Body of pancreas (tissue), 4 donors: ENCODE data around the gene UQCRFS1. TPM values are rescaled to one million over a fixed set of nuclear protein-coding genes. Genes with fewer than 3 reads are reported as not detected.
A peak's percentile ranks its signal among the peaks of the same experiment; 100 is the strongest.
"Not testable (repeated sequence)": the region's sequence is repeated elsewhere in the genome, so short reads cannot be mapped to it uniquely, and the experiment has no call there.

ENCODE experiments used
- ATAC-seq: fragments of 150-250 bp; one replicate; pipeline ENCODE4 v1.9.1; 2016
- DNase-seq, 4 donors: peaks; one replicate each; pipeline ENCODE4 v3.0.0-alpha.2; 2019
- H3K27ac ChIP-seq, 4 donors: fragments of 200-600 bp; sonication (generic); 1 replicate in 3 of 4; 2 replicates in 1 of 4; pipeline versions ENCODE4 v1.5.1 to v1.6.1; 2016 to 2019; ENCODE audit warnings: mild to moderate bottlenecking in 1 of 4, mixed read lengths in 1 of 4, moderate library complexity in 1 of 4
- H3K27me3 ChIP-seq, 2 donors: fragments of 200-600 bp; sonication (generic); one replicate each; pipeline ENCODE4 v1.6.0; 2016; ENCODE audit warnings: mild to moderate bottlenecking in 1 of 2
- H3K36me3 ChIP-seq, 2 donors: fragments of 200-600 bp; sonication (generic); replicated peaks in 1 of 2; 2 replicates each; pipeline ENCODE4 v1.5.1; 2016; ENCODE audit warnings: low read depth in 2 of 2; ENCODE audit not compliant: insufficient read depth in 1 of 2
- H3K4me1 ChIP-seq: fragments of 200-600 bp; sonication (generic); one replicate; pipeline ENCODE4 v1.6.0; 2016
- H3K4me3 ChIP-seq, 2 donors: fragments of 200-600 bp; sonication (generic); 1 replicate in 1 of 2; 2 replicates in 1 of 2; pipeline ENCODE4 v1.5.1; 2016 to 2019
- H3K9me3 ChIP-seq, 3 donors: fragments of 200-600 bp; sonication (generic); 1 replicate in 2 of 3; 2 replicates in 1 of 3; pipeline ENCODE4 v1.5.1; 2016
- POLR2A ChIP-seq, 3 donors: fragments of 450-650 bp; IDR thresholded peaks; one replicate each; pipeline ENCODE4 v1.6.1; 2016; ENCODE audit warnings: antibody characterized with exemption in 3 of 3, mild to moderate bottlenecking in 2 of 3
- WGBS, 2 donors: methylation state at CpG; one replicate each; pipeline ENCODE4 v1.1.5; 2017; 5-methylcytosine and 5-hydroxymethylcytosine counted together
- intact Hi-C: fragments of 100-400 bp; cut with DNase I; formaldehyde crosslinking; loops from one replicate; pipeline ENCODE4 v1.15.1; 2023
- total RNA-seq, 2 donors: library from RNA; depleted of rRNA; stranded (reverse); fragments of >200 nt; gene quantifications; one replicate each; pipeline ENCODE4 v1.1.0, GENCODE V29; 2016
- TF ChIP-seq, protein P1 (sequence below), 7 experiments: fragments of 450-650 bp in 4 of 7; fragments of 200-600 bp in 3 of 7; sonication (generic) in 3 of 7; IDR thresholded peaks; one replicate each; pipeline ENCODE4 v1.5.1; 2016 to 2019; ENCODE audit warnings: antibody characterized with exemption in 7 of 7

The UQCRFS1 gene
- total RNA-seq, 2 donors from 2014 or later: 12.5 to 15.3 TPM

DNA sequence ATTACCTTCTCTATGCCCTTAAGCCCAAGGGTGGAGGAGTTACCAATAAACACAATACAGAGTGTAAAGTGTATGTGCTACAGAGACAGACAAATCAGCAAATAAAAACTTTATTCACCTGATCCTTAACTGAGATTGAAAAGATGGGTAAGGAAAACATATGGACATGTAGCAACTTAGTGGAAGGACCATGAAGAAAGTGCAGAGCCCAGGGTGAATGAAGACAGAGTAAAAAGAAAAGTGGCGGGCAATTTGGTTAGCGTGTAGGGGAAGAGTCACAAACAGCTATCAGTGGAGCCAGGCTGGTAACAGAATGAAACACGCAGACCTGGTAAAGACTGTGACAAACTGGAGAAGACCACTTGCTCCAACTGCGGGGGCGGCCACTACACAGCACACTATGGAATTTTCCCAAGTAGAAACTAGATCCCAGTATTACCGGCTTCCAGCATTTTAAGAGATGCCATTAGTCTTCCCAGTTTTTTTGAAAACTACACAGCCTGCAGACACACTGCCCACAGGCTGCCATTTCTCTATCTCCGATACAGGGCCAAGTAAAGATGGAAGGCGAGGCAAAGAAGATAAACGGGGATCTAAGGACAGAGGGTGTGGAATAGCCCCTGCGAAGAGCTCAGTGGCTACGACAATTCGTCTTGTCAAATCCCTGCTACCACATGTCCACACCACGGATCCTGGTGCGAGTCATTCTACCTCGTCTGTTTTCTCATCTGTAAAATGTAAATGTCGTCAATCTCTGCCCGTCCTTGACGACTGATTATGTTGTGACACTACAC lies 1.2 kb downstream of the UQCRFS1 start:
- no peak for TF ChIP-seq POLR2A (IDR thresholded peaks at IDR 0.05)
- TF ChIP-seq, protein P1, sequence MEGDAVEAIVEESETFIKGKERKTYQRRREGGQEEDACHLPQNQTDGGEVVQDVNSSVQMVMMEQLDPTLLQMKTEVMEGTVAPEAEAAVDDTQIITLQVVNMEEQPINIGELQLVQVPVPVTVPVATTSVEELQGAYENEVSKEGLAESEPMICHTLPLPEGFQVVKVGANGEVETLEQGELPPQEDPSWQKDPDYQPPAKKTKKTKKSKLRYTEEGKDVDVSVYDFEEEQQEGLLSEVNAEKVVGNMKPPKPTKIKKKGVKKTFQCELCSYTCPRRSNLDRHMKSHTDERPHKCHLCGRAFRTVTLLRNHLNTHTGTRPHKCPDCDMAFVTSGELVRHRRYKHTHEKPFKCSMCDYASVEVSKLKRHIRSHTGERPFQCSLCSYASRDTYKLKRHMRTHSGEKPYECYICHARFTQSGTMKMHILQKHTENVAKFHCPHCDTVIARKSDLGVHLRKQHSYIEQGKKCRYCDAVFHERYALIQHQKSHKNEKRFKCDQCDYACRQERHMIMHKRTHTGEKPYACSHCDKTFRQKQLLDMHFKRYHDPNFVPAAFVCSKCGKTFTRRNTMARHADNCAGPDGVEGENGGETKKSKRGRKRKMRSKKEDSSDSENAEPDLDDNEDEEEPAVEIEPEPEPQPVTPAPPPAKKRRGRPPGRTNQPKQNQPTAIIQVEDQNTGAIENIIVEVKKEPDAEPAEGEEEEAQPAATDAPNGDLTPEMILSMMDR (IDR thresholded peaks at IDR 0.05): no peak
- Histone ChIP-seq H3K27ac (peak overlapping the region in 3 of 4 donors; percentile 84 to 93 (median 92)), H3K4me3 (peak overlapping the region; percentile 43 to 44), H3K36me3 (peaks cover 0 to 2% of the 10 kb centered on the region in 2 donors), H3K4me1 (peaks cover 28% of the 10 kb centered on the region), H3K27me3 (no peaks in the 10 kb centered on the region), H3K9me3 (no peaks in the 10 kb centered on the region)
- ATAC-seq: no peak
- 15 to 19% methylated on average over 18 of the region's 18 CpGs for WGBS, 2 donors
- DNase-seq: no peak
- intact Hi-C loops: loop anchor here (10.0 kb wide), 1 partner anchor 453 kb away; the partner anchor contains the start of gene PLEKHF1

DNA sequence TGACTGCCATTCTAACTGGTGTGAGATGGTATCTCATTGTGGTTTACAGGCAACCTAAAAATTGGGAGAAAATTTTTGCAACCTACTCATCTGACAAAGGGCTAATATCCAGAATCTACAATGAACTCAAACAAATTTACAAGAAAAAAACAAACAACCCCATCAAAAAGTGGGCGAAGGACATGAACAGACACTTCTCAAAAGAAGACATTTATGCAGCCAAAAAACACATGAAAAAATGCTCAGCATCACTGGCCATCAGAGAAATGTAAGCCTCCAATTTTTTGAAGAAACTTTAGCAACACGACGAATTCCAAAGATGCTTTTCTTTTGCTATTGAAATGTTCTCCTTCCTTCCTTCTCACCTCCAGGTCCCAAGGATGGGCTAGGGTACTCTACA lies 1.9 kb downstream of the UQCRFS1 start:
- intact Hi-C loops: loop anchor here (10.0 kb wide), 1 partner anchor 454 kb away; the partner anchor contains the start of gene PLEKHF1
- H3K9me3 ChIP-seq, H3K27me3 ChIP-seq, H3K27ac ChIP-seq, H3K36me3 ChIP-seq, DNase-seq, H3K4me3 ChIP-seq, ATAC-seq: not testable (repeated sequence)
- WGBS, 2 donors: 96 to 100% methylated on average over 3 of the region's 3 CpGs
- H3K4me1 ChIP-seq: peaks cover 28% of the 10 kb centered on the region

DNA sequence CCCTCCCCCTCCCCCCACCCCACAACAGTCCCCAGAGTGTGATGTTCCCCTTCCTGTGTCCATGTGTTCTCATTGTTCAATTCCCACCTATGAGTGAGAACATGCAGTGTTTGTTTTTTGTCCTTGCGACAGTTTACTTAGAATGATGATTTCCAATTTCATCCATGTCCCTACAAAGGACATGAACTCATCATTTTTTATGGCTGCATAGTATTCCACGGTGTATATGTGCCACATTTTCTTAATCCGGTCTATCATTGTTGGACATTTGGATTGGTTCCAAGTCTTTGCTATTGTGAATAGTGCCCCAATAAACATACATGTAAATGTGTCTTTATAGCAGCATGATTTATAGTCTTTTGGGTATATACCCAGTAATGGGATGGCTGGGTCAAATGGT lies 2.4 kb downstream of the UQCRFS1 start:
- H3K27ac ChIP-seq, H3K36me3 ChIP-seq, H3K27me3 ChIP-seq, ATAC-seq, H3K4me3 ChIP-seq, DNase-seq, H3K9me3 ChIP-seq: not testable (repeated sequence)
- WGBS, 2 donors: 89 to 93% methylated on average over 3 of the region's 3 CpGs
- H3K4me1 ChIP-seq: peaks cover 28% of the 10 kb centered on the region
- intact Hi-C loops: loop anchor here (10.0 kb wide), 1 partner anchor 454 kb away; the partner anchor contains the start of gene PLEKHF1

DNA sequence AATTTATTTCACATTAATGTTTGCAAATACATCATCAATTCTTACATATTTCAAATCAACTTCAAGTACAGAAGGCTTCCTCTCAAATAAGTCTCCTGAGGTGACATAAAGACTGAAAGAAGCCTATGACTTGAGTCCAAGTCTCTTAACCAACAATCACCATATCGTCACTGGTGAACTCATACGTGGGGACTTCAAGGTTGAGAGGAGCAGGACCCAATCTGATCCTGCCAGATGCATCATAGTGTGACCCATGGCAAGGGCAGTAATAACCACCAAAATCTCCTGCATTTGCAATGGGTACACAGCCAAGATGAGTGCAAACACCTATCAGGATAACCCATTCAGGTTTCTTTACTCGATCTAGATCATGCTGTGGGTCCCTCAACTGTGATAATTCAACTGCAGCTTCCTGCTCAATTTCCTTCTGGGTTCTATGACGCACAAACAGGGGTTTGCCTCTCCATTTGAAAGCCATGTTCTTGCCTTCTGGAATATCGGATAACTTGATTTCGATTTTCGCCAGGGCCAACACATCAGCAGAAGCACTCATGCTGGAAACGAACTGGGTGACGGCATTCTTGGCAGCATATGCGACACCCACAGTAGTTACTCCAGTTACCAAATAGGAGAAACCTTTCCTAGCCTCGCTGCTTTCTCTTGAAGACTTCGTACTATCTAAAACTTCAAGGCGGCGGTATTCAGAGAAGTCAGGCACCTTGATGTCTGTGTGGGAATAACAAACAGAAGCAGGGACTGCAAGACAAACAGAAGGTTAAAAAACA lies 5.4 kb downstream of the UQCRFS1 start:
- H3K27ac ChIP-seq, H3K36me3 ChIP-seq, H3K4me3 ChIP-seq, ATAC-seq, H3K9me3 ChIP-seq, H3K27me3 ChIP-seq, intact Hi-C loops, DNase-seq: not testable (repeated sequence)
- 89 to 91% methylated on average over 10 to 14 of the region's 14 CpGs for WGBS, 2 donors
- H3K4me1 ChIP-seq: peaks cover 24% of the 10 kb centered on the region

DNA sequence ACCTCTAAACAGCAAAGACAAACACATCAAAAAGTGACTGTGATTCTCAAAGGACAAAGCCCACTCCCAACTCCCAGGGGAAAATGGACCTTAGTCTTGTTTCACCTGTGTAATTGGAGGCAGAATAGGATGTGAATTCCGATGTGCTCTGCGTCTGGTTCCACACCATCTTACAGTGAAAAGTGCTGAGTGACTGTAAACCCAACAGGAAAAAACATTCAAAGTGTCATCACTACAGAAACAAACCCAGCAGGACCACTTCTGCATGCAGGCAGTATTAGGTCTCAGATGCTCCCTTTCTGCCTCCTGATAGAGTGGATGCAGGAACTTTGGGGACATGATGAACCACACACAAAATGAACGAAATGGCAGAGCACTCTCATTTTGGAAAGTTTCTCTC lies 6.5 kb downstream of the UQCRFS1 start:
- WGBS, 2 donors: 89 to 91% methylated on average over 3 of the region's 3 CpGs
- H3K4me1 ChIP-seq: peaks cover 22% of the 10 kb centered on the region
- H3K9me3 ChIP-seq: no peaks in the 10 kb centered on the region
- no peak overlapping the region for H3K4me3 ChIP-seq
- H3K27ac ChIP-seq: no peak overlapping the region
- H3K36me3 ChIP-seq: peaks cover 0 to 5% of the 10 kb centered on the region in 2 donors
- intact Hi-C loops: no loop called here
- DNase-seq (no peak), ATAC-seq (no peak)
- no peaks in the 10 kb centered on the region for H3K27me3 ChIP-seq
- no peak for TF ChIP-seq POLR2A (IDR thresholded peaks at IDR 0.05)
- TF ChIP-seq, protein P1 (IDR thresholded peaks at IDR 0.05): no peak

DNA sequence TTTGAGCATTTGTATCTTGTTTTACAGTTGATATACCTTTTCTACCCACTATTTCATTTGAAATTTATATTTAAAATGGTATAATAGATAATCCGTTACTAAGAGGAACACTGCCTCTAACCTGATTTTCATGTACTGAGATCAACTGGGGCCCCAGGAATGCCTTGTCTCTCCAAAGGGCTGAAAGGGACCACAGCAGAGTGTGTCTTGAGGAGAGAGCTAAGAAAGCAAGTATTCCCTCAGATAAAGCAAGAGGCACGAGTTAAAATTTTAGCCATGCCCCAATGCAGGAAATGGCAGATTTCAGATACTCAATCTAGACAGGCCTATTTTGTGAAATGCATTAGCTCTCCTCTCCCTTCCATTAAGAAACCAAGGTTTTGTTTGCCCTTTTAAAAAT lies 10.7 kb downstream of the UQCRFS1 start:
- peaks cover 0 to 5% of the 10 kb centered on the region in 2 donors for H3K36me3 ChIP-seq
- no peak for TF ChIP-seq POLR2A (IDR thresholded peaks at IDR 0.05)
- TF ChIP-seq, protein P1 (IDR thresholded peaks at IDR 0.05): no peak
- H3K4me3 ChIP-seq: no peak overlapping the region
- H3K9me3 ChIP-seq: no peaks in the 10 kb centered on the region
- ATAC-seq (no peak), DNase-seq (no peak)
- WGBS, 2 donors: 87 to 90% methylated on average over 2 of the region's 2 CpGs
- no peak overlapping the region for H3K27ac ChIP-seq
- no peaks in the 10 kb centered on the region for H3K27me3 ChIP-seq
- intact Hi-C loops: no loop called here
- H3K4me1 ChIP-seq: no peaks in the 10 kb centered on the region
